GM18868 (cell line): Measurements from ENCODE around the gene CBFA2T3.
A peak's percentile ranks its signal among the peaks of the same experiment; 100 is the strongest.

Source experiments
- ATAC-seq: cut with Tn5 transposase; IDR thresholded peaks from one replicate; pipeline ENCODE4 v1.9.1; 2021; ENCODE audit warnings: mild to moderate bottlenecking, moderate library complexity; ENCODE audit not compliant: unreplicated experiment

The CBFA2T3 gene

GRCh38 chr16:88865310-88865709, 111.7 kb downstream of the CBFA2T3 start:
- no peak for ATAC-seq

GRCh38 chr16:88864521-88864920, 112.5 kb downstream of the CBFA2T3 start:
- ATAC-seq = no peak

GRCh38 chr16:88864099-88864498, 112.9 kb downstream of the CBFA2T3 start:
- no peak for ATAC-seq

- no peak for ATAC-seq
Measured at GRCh38 chr16:88863426-88863825, 113.6 kb downstream of the CBFA2T3 start.

GRCh38 chr16:88862968-88863367, 114.0 kb downstream of the CBFA2T3 start:
- no peak for ATAC-seq

- no peak for ATAC-seq
Measured at GRCh38 chr16:88861359-88861758, 115.6 kb downstream of the CBFA2T3 start.

- no peak for ATAC-seq
Measured at GRCh38 chr16:88859381-88860091, 117.5 kb downstream of the CBFA2T3 start.

GRCh38 chr16:88857728-88858339, 119.2 kb downstream of the CBFA2T3 start:
- peak; percentile 43 for ATAC-seq

- ATAC-seq = peak; percentile 76
Measured at GRCh38 chr16:88856828-88857727, 119.9 kb downstream of the CBFA2T3 start, which contains the start of the genes GALNS and TRAPPC2L. Gene GALNS (minus strand): TSS chr16:88856947. CDS start chr16:88856877, 70 bp downstream. Gene TRAPPC2L (plus strand): TSS chr16:88857127. CDS start chr16:88857151, 24 bp downstream.

- no peak for ATAC-seq
Measured at GRCh38 chr16:88856122-88856827, 120.7 kb downstream of the CBFA2T3 start.

GRCh38 chr16:88855736-88856121, 121.3 kb downstream of the CBFA2T3 start:
- ATAC-seq = no peak

- ATAC-seq = no peak
Measured at GRCh38 chr16:88855176-88855575, 121.8 kb downstream of the CBFA2T3 start.

GRCh38 chr16:88854306-88855111, 122.5 kb downstream of the CBFA2T3 start:
- no peak for ATAC-seq

GRCh38 chr16:88853325-88853941, 123.6 kb downstream of the CBFA2T3 start:
- ATAC-seq = no peak

GRCh38 chr16:88851616-88852015, 125.4 kb downstream of the CBFA2T3 start:
- no peak for ATAC-seq

GRCh38 chr16:88850531-88851199, 126.3 kb downstream of the CBFA2T3 start:
- ATAC-seq = no peak

- no peak for ATAC-seq
Measured at GRCh38 chr16:88848557-88848956, 128.4 kb downstream of the CBFA2T3 start.

- no peak for ATAC-seq
Measured at GRCh38 chr16:88847654-88848053, 129.4 kb downstream of the CBFA2T3 start.

- ATAC-seq = no peak
Measured at GRCh38 chr16:88846088-88846487, 130.9 kb downstream of the CBFA2T3 start.
